ENCODE results near the gene MRGPRD.

DNA sequence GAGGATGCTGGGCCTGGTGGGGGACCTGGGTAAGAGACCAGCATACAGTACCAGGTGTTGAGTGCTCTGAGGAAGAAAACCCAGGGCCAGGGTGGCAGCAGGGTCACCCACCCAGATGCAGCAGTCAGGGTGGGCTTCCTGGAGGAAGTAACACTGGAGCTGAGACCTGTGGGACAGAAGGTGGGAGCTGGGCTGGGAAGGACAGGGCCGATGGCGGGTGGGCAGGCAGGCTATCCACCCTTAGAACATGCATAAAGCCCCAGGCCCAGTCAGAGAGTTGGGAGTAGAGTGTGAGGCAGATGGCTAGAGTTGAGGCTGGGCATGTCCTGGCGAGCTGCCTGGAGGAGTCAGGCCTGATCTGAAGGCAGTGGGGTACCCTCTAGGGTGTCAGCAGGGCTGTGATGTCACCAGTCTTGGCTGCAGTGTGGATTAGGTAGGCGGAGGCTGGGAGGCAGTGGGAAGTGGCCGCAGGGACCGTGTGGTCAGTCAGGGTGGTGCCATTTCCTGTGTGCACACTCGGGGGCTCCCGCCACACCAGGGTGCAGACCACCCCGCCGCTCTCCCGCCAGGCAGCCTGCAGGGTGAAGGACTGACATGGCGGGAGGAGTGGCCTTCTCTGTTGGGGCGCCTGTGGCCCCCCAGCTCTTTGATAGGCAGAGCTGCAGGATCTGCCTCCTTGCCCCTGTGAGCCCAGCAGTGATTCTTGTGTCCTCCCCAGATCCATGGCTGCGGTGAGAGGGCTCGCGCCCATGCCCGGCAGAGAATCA is 41.8 kb downstream of the MRGPRD start:
- TF ChIP-seq, protein P1, sequence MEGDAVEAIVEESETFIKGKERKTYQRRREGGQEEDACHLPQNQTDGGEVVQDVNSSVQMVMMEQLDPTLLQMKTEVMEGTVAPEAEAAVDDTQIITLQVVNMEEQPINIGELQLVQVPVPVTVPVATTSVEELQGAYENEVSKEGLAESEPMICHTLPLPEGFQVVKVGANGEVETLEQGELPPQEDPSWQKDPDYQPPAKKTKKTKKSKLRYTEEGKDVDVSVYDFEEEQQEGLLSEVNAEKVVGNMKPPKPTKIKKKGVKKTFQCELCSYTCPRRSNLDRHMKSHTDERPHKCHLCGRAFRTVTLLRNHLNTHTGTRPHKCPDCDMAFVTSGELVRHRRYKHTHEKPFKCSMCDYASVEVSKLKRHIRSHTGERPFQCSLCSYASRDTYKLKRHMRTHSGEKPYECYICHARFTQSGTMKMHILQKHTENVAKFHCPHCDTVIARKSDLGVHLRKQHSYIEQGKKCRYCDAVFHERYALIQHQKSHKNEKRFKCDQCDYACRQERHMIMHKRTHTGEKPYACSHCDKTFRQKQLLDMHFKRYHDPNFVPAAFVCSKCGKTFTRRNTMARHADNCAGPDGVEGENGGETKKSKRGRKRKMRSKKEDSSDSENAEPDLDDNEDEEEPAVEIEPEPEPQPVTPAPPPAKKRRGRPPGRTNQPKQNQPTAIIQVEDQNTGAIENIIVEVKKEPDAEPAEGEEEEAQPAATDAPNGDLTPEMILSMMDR (IDR thresholded peaks at IDR 0.05) = no peak
- TF ChIP-seq, protein P2, sequence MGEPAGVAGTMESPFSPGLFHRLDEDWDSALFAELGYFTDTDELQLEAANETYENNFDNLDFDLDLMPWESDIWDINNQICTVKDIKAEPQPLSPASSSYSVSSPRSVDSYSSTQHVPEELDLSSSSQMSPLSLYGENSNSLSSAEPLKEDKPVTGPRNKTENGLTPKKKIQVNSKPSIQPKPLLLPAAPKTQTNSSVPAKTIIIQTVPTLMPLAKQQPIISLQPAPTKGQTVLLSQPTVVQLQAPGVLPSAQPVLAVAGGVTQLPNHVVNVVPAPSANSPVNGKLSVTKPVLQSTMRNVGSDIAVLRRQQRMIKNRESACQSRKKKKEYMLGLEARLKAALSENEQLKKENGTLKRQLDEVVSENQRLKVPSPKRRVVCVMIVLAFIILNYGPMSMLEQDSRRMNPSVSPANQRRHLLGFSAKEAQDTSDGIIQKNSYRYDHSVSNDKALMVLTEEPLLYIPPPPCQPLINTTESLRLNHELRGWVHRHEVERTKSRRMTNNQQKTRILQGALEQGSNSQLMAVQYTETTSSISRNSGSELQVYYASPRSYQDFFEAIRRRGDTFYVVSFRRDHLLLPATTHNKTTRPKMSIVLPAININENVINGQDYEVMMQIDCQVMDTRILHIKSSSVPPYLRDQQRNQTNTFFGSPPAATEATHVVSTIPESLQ (CRISPR knock-in tag; IDR thresholded peaks at IDR 0.05) = no peak
- TF ChIP-seq TEAD1 (CRISPR knock-in tag; IDR thresholded peaks at IDR 0.05) (no peak), NFE2L1 (CRISPR knock-in tag; IDR thresholded peaks at IDR 0.05) (no peak), TEAD4 (CRISPR knock-in tag; IDR thresholded peaks at IDR 0.05) (no peak), SP1 (CRISPR knock-in tag; conservative IDR thresholded peaks at IDR 0.05) (no peak), MXD4 (CRISPR knock-in tag; IDR thresholded peaks at IDR 0.05; ENCODE audit: borderline replicate concordance) (no peak), NR2C2 (CRISPR knock-in tag; IDR thresholded peaks at IDR 0.05) (no peak), ZNF219 (CRISPR knock-in tag; IDR thresholded peaks at IDR 0.05; ENCODE audit: borderline replicate concordance) (no peak), IRF2 (CRISPR knock-in tag; IDR thresholded peaks at IDR 0.05; ENCODE audit: borderline replicate concordance, low read depth) (no peak)

Measured in WTC11 (cell line).